GM18519 (cell line): ENCODE data around the gene DNAAF1.
A peak's percentile ranks its signal among the peaks of the same experiment; 100 is the strongest.
"Not testable (repeated sequence)": the region's sequence is repeated elsewhere in the genome, so short reads cannot be mapped to it uniquely, and the experiment has no call there.

ENCODE experiments used
- ATAC-seq: cut with Tn5 transposase; IDR thresholded peaks from one replicate; pipeline ENCODE4 v1.9.1; 2021; ENCODE audit warnings: mild to moderate bottlenecking, moderate library complexity; ENCODE audit not compliant: unreplicated experiment, low FRiP score

DNAAF1 gene

GRCh38 chr16:84144859-84145639 is at the start of gene DNAAF1, which contains the start of gene HSDL1:
Gene DNAAF1 (plus strand): TSS chr16:84145308. CDS start chr16:84145441, 133 bp downstream.
Gene HSDL1 (minus strand): TSS chr16:84145177. CDS start chr16:84131321, 13,856 bp downstream.
- peak; percentile 81 for ATAC-seq

GRCh38 chr16:84095466-84095865 is 49.6 kb upstream of the DNAAF1 start:
- no peak for ATAC-seq

DNA sequence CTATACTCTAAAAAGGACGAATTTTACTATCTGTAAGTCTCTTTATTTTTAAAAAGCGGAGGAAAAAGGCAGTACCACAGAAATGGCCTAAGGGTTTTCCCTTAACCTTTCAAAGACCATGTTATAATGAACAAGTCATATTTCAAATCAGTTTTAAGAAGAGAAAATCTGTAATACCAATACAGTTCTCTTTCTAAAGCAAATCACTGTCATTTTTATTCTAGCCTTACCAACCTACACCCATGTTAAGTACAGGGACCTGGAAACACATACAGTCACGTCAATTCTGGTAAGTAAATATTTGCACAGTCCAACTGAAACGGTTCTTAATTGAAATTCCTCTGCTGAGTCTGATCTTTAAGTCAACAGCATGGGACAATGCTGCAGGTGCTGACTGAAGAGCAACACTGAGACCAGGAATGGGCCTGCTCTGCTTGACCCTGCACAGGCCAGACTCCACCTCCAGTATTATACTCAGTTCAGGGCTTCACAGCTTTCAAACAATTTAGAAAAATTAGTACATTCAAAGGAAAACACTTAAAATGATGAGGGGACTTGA is 48.6 kb upstream of the DNAAF1 start:
- ATAC-seq = no peak

DNA sequence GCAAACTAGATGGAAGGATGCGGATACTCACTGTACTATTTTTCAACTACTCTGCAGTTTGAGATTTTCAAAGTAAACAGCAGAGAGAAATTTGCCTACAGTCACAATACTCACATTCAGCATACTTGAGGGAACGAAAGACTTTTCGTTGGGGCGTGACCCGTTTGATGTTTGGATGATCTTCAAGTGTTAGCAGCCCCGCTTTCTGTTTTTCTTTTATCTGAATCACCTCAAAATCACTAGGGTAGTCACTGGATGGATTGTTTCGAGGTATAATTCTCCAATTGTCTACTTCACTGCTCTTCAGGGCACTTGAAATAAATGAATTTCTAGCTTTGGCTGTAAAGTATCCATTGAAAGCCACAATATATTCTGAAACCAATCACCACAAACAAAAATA is 46.2 kb upstream of the DNAAF1 start:
- ATAC-seq = no peak

- no peak for ATAC-seq
These were observed 41.4 kb upstream of the DNAAF1 start for GRCh38 chr16:84103678-84104077.

- ATAC-seq = no peak
These were observed 40.9 kb upstream of the DNAAF1 start for GRCh38 chr16:84104231-84104630.

DNA sequence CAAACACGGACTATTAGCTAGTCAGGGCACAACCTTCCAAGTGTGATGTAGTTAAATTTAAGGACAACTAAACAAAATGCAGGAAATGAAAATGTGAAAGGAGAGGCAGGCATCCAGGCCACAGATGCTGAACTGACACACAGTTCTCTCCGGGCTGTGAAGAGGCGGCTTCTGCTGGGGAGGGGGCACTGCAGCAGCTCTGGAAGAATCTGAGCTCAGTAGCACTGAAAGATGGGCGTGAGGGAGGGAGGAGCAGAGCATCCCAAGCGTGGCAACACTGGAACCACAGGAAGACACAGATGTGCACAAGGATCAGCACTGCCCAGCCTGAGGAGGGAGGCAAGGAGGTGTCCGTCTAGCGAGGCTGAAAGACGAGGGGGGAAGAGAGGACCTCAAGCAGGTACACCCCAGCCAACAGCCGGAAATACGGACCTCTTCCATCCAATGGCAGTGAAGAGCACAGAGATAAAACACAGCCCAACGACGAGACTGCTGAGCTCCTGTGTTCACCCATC is 39.8 kb upstream of the DNAAF1 start:
- no peak for ATAC-seq

DNA sequence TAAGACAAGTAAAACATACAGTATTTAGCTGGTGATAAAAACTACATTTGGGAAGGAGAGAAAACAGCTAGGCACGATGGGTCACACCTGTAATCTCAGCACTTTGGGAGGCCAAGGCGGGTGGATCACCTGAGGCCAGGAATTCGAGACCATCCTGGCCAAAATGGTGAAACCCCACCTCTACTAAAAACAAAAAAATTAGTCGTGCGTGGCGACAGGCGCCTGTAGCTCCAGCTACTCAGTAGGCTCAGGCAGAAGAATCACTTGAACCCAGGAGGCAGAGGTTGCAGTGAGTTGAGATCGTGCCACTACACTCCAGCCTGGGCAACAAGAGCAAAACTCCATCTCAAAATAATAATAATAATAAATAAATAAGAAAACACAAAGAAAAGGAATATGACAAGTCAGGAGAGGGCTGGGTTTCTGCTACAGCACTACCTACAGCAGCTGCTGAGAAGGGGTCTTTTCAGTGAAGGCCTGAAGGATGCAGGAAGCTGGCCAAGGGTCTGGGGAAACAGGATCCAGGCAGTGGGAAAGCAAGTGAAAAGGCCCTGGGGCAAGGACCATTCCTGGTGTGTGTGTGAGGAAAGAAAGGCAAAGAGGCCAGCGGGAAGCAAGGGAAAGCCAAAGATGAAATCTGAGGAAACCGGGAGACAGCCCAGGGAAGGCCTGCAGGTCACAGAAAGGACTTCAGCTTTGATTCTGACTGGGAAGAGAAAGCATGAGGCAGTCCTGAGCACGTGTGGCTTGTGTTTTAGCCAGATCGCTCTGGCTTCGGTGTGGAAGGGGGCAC is 39.0 kb upstream of the DNAAF1 start:
- ATAC-seq = no peak

- ATAC-seq = no peak
These were observed 37.2 kb upstream of the DNAAF1 start for GRCh38 chr16:84107921-84108320.

DNA sequence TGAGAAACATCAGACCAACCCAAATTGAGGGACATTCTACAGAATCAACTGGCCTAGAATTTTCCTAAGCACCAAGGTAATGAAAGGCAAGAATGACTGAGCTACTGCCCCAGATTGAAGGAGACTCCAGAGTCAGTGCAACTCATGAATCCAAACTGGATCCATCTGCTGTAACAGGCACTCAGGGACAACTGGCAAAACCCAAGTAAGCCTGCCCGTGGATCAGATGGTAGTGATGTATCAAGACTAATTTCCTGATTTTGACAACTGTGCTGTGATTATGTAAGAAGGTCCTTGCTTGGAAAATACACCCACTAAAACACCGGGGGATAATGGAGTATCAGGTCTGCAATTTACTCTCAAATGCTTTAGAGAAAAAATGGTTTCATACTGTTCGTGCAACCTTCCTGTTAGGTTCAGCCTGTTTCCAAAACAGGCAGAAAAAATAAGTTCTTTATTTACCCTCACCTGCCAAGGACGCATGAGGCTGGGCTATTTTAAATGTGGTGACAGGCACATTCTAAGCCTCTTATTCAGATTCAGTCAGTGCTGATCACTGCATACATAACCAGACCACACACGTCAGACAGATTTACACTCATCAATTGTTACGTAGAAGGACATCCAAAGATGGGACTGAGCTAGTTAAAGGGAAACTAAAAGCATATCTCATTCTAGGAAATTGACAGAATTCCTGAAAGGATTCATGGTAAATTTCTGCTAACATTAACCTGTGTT is 35.3 kb upstream of the DNAAF1 start:
- no peak for ATAC-seq

GRCh38 chr16:84110527-84110926 is 34.6 kb upstream of the DNAAF1 start:
- no peak for ATAC-seq

DNA sequence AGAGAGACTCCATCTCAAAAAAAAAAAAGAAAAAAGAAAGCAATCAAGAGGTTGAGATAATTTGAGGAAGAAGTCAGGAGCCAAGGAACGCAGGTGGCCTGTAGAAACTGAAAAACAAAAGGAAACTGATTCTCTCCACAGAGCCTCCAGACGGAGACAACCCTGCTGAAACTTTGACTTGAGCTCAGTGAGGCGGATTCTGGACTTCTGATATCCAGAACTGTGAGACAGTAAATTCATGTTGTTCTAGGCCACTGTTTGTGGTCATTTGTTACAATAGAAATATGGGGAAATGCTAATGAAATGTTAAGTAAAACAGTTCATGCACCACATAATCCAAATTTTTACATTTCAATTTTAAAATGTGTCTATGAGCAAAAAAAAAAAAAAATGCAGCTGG is 33.6 kb upstream of the DNAAF1 start:
- ATAC-seq = no peak

DNA sequence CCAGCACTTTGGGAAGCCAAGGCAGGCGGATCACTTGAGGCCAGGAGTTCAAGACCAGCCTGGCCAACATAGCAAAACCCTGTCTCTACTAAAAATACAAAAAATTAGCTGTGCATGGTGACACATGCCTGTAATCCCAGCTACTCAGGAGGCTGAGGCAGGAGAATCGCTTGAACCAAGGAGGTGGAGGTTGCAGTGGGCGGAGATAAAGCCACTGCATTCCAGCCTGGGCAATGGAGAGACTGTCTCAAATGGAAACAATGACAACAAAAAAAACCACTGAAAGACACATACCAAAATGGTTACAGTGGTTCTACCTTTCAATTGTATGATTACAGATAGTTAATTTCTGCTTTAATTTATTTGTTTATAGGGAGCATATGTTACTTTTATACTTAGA is 33.2 kb upstream of the DNAAF1 start:
- ATAC-seq = not testable (repeated sequence)

DNA sequence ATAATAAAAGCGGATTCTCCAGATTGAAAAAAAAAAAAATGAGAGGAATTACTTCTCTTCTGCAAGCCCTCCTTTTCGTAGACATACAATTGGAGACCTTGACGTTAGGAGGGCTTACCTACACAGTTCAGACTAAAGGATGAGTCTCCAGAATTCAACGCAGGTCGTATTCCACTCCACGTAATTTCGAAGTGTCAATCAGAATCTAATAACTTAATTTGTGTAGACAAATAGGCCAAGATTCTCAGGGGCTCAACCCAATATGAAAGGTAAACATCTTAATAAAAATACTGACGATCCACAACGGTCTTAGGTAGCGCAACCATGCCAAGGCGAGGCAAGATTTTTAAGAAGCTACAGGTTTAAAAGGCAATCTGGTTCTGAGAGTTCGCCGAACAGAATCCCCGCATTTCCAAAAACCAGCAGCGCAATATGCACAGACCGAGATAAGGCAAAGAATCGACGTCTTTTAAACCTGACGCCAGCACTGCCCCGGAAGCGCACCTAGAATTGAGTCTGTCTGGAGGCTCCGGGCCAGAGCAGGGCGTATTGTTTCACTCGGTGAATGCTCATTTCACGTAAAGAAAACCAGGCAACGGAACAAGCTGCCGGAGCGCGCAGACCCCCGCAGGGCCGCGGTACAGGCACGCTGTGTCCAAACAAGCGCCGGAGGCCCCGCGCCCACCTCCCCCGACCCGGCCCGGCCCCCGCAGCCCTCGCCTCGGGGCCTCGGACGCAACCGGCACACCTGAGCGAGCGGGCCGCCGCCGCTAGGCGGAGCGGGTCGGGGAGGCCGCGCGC is 29.0 kb upstream of the DNAAF1 start:
- ATAC-seq = peak; percentile 12

GRCh38 chr16:84116720-84117493 is 28.2 kb upstream of the DNAAF1 start, which contains the start of gene MBTPS1:
Gene MBTPS1 (minus strand): TSS chr16:84116942. CDS start chr16:84101783, 15,159 bp downstream.
- peak; percentile 79 for ATAC-seq

DNA sequence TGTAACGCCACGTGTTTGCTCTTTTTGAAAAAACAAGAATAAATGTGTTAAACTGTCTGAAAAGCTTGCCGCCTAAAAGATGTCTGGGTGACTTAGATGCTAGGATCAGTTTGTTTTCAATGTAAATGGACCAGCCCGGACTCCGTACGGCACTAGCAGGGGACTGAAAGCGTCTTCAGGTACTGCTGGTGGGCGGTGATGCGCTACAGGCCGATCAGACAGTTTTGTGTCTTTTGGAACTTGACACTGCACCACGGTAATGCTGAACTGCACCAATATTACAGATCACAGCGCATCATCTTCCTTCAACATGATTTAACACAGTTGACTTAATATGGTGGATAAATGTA is 27.6 kb upstream of the DNAAF1 start:
- no peak for ATAC-seq

- not testable (repeated sequence) for ATAC-seq
These were observed 26.8 kb upstream of the DNAAF1 start for GRCh38 chr16:84118315-84118714.

GRCh38 chr16:84119368-84119767 is 25.7 kb upstream of the DNAAF1 start:
- no peak for ATAC-seq

GRCh38 chr16:84120023-84120422 is 25.1 kb upstream of the DNAAF1 start:
- ATAC-seq = no peak
